GF-D8 (cell line): ENCODE results near the gene KCNQ1OT1.

ENCODE experiments used
- DNase-seq: peaks from one replicate; lab custom pipeline; 2025; lab: John Stamatoyannopoulos, UW

Gene KCNQ1OT1

DNA sequence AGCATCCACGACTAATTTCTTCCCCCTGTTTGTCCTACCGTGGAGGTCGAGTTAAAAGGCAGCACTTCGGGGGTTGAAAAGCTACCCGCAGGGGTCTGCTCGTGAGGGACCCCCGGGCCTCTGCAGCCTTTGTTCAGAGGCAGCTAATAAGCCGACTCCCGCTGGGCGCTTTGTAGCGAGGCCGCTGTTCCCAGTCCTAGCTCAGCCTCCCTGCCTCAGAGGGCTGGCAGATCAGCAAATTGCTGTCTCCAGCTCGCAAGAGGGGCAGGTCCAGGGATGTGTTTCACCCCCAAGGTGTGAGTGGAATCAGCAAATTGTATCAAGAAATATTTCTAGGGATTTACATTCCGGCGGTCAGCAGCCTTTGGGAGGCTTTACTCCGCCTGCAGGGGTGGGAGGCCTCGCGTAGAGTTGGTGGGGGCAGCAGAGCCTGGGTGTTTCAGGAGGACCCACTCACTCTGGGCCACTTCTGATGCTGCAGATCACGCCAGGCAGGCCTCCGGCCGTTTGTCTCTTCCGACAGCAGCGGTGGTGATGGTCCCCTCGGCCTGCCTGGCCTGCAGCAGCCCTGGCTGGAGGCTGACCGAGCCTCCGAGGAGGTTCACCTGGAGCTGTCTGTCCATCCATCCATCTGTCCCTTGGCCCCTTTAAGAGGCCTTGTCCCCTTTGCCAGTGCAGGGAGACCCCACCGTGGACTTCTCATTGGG, 21.6 kb upstream of the KCNQ1OT1 start:
- no peak for DNase-seq

DNA sequence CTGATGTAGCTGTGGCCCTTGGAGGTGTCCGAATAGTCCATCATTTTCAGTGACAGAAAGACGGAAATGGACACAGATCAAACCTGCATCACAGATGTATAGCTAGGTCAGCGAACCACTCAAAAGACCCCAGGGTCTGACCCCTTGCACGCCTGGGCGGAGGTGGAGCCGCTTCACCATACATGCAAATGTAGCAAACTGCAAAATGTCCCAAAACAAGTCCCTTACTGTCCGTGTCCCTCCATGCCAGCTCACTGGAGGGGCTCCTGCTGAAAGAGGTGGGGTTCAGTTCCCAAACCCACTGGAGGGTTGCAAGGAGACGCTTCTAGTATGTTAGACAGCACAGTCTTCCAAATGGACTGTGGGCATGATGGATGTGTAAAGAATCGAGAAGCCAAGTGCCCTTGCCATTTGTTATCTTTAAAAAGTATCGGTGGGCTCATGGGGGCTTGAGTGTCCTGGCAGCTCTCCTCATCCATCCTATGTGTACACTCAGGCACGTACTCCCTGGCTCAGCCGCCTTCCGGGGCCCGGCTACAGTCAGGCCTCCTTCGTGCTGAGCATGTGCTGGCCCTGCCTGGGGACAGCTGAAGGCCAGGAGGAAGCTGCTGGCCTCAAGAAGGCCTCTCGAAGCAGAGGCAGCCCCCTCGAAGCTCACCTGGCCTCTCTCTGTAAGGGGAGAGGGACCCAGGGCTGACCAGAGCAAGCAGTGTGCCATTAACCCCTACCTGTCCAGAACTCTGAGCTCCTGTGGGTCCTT, 20.2 kb upstream of the KCNQ1OT1 start:
- DNase-seq = no peak

DNA sequence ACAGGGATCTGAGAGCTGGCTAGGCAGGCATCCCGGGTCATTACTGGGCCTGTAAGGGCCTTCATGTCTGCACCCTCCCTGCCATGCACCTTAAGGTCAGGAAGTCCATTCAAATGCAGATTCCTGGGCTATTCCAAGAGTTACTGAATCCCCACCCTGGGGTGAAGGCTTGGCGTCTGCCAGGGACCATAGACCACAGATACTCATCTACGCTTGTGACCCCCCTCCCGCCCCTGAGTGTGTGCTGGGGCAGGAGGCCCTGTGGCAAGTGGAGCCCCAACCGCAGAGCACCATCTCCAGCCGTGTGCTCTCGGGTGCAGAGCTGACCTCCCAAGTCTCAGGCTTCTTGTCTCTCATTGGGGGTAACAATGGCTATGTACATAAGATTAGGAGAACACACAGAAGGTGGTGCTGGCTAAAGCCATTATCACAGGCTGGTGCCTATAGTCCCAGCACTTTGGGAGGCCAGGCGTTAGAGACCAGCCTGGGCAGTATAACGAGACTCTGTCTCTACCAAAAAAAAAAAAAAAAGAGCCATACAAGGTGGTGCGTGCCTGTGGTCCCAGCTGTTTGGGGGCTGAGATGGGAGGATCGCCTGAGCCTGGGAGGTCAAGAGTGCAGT, 19.1 kb upstream of the KCNQ1OT1 start:
- DNase-seq = no peak

DNA sequence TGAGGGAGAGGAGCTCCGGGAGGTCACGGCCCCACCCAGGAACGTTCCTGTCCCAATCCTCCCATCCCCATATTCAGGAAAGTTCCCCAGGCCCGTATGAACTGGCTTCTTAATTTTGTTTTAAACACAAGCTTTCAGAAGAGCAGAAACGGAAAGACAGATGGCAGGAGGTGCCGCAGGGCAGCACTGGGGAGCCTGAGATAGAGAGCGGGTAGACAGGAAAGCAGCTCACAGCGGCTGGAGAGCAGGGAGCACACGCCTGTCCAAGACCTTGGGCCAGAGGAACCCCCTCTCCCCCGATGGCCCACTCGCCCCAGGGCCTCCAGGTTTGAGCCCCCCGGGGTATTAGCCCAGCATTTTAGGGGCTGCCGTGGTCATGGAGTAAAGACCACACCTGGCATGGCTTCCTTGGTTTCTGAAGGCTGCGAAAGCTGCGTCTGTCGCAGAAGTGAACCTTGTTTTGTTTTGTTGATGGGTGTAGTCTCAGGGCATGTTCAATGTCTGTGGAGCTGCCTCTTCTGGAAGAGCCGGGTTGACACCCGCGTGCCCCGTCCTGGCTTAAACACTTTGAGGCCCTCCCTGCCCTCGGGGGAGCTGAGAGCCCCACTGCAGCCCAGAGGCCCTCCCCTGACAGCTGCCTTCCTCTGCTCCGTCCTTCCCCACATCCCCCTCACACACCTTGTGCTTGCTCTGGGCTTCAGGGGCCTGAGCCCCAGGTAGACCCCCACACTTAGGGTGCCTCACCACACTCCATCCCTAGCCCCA, 17.9 kb upstream of the KCNQ1OT1 start:
- no peak for DNase-seq

DNA sequence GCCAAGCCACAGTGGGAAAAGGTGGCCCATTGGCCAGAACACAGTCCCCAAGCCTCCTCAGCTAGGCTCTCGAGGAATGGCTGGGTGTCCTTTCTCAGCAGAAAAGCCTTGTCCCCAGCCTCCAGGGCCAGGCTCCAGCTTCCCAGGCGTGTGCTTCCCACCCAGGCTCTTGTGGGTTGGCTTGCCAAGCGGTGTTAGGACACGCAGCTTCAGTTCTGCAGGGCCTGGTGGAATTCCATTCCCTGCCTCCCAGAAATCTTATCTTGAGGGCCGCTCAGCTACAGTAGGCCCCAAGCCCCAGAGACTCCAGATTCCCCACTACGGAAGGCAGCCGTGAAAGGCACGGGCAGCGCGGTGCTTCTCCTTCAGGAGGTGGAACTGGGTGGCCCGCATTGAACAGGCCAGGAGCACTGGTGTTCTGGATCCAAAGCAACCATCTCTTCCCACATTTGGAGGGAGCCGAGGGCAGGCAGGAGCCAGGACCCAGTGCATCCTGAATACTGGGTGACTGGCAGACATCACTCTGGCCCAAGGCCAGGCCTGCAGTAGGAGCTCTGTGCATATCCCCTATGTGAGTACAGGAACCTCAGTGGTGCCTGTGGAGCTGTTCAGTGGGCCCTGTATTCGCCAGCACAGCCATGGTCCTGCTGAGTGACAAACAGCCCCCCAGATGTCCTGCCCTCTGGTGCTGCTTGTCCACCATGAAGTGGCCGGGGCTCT, 16.7 kb upstream of the KCNQ1OT1 start:
- DNase-seq = no peak

DNA sequence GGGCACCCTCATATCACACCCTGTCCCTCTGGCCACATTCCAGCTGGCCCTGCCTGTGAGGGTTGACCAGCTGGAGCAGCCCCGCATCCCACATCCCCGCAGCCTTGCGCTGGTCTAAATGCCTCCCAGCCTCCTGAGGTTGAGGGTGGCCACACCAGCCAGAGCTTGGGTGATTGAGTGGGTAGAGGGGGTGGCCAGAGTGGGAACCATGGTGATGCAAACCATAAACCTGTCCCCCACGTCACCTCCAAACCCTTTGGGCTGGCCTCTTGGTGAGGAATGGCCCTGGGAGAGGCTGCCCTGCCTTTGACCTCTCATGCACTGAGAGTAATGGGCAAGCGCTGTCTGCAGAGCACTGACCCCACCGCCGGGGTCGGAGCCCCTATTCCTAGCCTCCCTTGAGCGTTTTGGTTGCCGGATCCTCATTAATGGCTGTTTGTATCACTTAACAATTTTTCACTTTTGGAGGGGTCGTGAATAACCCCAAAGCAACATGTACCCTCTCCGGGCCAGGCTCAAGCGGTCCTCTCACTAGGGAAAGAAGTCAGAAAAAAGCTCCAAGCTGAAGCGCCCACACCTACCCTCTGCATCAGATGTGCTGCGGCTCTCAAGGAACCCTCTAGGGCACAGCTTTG, 16.0 kb upstream of the KCNQ1OT1 start:
- DNase-seq = no peak

DNA sequence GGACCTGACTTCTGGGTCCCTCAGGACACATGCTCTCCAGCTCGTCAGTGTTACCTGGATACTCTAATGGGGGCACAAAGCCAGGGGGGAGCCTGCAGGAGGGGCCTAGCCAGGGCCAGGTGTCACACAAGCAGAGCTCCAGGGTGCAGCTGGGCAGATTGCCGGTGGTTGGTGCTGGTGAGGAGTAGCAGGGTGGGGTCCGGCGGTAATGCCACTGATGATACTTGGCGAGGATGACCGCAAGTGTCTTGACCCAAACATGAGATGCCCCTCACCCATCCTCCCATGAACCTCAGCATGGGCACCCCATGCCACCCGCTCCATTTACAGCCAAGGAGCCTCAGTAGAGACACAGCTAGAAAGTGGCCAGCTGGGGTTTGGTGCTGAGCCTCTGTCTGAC, 15.1 kb upstream of the KCNQ1OT1 start:
- no peak for DNase-seq

DNA sequence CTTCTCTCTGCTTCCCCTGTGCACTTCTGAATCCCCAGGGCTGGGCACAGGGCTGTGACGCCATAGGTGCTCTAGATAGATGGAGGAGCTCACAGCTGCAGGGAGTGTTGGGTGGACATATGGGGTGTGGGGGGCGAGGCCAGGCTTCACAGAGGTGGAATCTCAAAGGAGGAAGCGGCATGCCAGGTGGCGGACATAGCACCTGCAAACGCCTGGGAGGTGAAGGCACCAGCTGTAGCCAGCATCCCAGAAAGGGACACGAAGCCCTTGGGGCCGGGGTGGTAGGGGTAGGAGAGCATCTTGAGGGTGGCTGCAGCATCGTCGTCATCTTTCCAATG, 14.6 kb upstream of the KCNQ1OT1 start:
- DNase-seq = no peak

DNA sequence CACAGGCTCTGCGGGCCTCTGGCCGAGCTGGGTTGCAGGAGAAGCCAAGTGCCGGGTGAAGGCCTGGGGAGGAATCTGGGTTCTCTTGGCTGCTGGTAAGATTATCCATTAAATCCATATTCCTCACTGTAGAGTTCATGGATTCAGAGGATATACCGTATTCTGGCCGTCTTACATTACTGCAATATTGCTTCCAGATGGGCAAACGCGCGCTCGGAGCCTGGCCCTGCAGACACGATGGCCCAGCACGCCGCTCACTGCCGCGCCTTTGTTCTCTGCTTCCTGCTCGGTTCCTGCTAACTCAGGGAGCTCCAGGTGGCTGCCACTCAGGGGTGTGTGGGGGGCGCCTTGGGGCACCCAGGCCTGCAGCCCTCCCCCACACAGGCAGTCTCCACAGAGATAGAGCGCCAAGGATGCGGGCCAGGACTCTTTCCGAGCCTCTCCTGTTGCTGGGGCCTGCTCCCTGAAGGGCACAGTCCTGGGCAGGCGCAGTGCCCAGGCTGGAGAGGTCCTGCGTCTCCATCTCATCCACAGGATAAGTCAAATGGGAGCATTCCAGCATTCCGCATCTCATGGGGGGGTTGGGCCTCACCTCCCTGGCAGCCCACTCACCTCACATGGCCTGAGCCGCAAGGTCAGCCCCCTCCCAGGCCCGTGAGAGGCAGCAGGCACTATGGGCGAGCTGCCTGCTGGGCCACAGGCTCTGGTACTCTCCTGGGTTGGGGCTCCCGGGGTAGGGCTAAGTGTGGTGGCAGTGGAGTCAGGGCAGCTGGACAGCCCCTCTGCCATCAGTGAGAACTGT, 14.1 kb upstream of the KCNQ1OT1 start:
- no peak for DNase-seq

DNA sequence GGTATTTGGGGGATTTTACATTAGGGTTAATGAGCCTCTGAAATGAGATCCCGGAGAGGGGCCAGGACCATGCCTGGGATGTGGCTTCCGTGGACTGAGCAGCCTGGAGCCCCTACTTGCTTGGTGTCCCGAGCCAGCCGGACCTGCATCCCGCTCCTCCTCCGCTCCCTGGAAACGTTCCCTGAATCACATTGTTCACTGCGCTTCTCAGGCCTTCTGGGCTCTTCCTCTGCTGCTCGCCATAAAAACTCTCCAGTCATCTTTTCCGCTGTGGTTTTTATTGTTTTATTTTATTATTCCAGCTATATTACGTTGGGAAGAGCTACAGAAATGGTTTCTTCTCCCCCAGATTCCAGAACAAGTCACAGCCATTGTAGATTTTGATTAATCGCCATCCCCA, 13.3 kb upstream of the KCNQ1OT1 start:
- DNase-seq = no peak

DNA sequence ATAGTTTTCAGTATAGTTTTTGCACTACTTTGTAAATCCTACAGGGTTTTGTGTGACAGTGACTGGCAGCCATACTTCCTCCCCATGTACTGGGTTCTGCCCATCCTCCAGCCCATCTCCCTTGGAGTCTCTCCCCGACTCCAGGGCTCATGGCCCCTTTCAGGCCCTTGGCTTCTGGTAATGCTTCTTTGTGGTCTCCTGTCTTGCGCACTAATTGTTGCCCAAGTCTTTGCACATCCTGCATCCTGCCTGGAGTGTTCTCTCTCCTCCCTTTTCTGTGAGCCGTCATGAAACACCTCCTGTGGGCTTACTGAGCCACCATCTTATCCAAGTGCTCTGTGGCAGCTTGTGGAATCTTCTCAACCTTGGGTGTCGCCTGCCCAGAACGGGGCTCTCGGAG, 11.4 kb upstream of the KCNQ1OT1 start:
- no peak for DNase-seq

DNA sequence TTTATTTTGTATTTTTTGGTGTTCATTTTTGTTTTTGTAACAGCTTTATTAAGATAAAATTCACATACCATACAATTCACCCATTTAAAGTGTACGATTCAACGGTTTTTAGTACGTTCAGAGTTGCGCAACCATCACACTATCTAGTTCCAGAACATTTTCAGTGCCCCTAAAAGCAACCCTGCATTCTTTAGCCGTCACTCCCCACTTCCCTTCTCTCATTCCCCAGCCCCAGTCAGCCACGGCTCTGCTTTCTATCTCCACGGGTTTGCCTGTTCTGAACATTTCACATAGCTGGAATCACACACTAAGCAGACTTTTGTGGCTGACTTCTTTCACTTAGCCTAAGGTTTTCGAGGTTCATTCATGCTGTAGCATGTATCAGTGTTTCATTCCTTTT, 9.6 kb upstream of the KCNQ1OT1 start:
- no peak for DNase-seq

DNA sequence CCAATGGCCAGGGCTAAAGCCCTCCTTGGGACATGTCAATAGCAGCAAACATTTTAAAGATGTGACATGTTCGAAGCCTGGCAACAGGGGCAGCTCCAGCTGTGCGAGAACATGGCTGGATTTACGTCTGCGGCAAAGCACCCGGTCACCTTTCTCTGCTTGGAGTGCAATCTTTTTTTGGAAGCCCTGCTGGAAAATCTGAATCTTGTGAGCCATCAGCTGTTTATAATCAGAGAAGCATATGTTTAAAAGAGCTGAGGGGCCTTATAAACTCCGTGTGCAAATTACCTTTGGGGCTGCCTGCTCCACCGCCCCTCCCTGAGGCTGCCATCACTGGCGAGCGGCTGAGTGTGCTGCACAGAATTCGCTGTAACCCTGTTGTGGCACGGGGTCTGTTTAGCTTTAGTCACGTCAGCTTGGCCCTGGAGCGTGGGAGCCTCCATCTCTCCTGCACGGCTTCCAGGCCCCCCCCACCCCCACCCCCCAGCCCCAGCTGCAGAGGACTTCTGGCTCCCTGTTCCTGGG, 9.0 kb upstream of the KCNQ1OT1 start:
- DNase-seq = no peak

DNA sequence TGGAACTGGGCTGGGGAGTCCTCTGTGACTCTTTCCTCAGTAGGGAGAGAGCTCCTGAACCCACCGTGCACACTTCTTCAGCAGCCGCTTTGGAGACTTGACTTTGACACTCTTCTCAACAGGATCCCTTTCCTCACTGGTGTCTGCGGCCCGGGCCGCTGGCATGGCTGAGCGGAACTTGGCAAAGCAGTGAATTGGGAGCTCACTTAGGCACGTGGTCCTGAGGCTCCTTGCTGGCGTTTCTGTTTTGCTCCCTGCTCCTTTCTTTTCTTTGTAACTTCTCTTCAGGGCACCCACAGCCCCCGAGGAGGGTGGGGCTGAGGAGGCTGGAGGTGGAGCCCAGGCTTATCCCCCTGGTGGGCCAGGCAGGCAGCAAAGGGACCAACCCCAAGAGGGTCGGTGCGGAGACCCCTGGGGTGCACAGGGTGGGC, 8.4 kb upstream of the KCNQ1OT1 start:
- DNase-seq = no peak

DNA sequence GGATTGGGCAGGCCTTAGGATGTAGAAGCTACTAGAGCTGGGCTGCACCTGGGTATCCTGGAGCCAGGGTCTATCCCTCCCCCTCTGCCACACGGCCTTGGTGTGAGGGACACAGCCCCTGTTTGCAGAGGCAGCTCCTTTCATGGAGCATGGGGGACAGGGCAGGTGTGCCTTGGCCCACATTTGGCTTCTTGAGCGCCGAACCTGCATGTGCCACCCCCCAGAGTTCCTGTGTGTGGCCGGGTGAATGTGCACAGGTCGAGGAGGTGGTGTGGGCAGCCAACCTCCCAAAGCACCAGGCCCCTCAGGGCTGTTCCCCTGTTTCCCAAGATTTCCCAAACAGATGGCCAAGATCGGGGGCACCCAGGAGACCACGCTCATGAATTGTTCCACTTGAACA, 7.9 kb upstream of the KCNQ1OT1 start:
- DNase-seq = no peak

DNA sequence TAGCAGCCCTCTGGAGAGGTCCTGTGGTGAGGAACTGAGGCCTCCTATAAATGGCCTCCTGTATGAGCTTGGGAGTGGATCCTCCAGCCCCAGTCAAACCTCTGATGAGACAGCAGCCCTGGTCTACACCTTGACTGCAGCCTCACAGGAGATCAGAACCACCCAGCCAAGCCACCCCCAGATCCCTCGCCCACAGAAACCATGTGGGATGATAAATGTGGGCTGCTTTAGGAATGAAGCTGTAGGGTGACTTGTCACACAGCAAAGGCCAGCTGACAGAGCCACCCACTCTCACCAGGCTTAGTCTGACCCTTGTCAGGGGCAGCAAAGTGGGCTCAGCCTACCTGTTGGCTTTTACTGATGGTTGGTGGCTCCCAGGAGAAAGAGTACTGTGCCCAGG, 6.5 kb upstream of the KCNQ1OT1 start:
- DNase-seq = no peak

DNA sequence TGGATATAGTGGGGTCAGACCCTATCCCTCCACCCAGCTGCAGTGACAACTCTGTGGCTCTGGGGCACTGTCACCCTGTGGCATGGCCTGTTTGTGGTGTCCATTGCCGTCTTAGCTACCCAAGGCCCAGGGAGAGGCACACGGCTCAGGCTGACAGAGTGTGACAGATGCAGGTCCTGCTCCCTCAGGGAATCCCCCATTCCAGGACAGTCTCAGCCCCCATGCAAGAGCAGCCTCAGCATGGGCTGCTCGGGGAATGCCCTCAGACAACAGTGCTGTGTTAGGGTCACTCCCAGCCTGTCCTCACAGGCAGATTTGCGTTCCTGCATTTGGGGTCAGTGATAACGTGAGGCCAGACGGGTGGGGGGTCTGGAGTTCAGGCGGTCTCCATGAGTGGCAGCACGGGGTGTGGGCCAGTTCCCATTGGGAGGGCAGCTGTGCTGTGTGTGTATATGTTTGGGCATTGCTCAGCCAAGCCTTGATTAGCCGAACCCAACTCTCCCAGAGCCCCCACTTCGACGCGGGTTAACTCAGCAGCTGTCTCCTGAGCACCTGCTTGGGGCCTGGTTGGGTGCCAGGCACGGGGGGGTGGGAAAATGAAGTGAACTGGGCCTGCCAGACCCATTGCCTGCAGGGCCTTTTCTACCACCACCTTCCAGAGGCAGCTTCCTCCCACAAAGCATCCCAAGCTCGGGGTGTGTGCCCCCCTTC, 5.3 kb upstream of the KCNQ1OT1 start:
- no peak for DNase-seq

DNA sequence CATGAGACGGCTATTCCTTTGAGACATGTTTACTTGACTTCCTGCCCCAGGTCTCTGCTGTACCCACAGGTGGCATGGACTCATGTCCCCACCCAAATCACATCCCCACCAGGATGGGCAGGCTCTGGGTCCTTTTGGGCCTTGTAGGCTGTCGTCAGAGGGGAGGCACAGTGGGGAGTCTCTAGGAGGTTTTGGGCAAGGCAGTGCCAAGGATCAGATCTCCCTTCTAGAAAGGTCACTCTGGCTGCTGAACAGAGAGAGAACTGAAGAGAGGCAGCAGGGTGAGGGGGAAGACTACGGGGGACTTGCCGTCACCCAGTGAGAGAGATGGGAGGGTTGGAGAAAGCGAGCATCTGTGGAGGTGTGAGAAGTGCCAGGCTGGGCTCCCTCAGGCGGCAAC, 4.6 kb upstream of the KCNQ1OT1 start:
- no peak for DNase-seq

DNA sequence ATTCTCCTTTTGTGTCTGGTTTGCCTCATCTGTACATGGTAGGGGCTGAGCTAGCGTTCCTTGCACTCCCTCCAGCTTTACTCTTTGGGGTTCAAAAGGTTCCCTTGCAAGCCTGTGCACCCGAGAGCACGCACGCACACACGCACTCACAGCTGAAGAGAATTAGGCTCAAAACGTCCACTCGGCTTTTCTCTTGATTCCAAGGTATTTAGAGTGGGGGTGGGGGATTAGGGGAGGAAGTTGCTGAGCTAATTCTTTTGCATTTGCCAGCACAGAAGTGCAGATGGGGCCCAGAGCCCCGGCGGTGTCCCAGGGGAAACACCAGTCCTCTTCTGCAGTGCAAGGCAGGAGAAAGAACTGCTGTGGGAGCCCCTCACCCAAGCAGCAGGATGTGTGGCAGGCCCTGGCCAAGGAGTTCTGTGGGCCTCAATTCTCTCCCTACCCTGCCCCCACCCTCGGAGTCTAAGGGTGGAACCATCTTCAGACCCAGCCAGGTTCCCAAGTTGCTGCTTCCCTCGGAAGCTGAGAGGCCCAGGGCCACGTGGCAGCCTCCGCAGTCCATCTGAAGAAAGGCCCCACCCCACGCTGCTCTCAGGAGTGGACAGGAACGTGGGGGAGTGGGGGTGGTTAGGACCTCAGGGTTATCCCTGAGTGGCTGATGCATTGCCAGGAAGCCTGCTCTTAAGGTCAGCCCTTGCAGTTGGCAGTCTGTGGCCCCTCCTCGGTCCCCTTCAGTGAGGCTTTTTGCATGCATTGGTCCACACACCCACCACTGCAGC, 3.8 kb upstream of the KCNQ1OT1 start:
- DNase-seq = no peak
